ENCODE results near the gene ALS2.
"Not testable (repeated sequence)": the region's sequence is repeated elsewhere in the genome, so short reads cannot be mapped to it uniquely, and the experiment has no call there.

Gene ALS2

DNA sequence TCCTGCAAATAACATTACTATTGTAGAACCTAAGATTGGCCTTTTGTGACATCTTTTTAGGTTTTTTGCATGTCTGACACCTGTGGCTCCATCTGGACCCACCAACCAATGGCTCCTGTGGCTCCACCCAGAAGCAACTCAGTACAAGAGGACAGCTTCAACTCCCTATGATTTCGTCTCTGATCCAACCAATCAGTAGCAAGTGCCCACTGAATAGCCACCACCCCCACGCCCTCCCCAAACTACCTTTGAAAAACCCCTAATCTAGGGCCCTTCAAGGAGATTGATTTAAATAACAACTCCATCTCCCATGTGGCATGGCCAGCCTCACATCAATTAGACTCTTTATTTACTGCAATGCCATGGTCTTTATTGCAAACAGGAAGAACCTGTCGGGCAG, 105.9 kb downstream of the ALS2 start:
- DNase-seq (ENCODE audit: low read depth), result no peak

DNA sequence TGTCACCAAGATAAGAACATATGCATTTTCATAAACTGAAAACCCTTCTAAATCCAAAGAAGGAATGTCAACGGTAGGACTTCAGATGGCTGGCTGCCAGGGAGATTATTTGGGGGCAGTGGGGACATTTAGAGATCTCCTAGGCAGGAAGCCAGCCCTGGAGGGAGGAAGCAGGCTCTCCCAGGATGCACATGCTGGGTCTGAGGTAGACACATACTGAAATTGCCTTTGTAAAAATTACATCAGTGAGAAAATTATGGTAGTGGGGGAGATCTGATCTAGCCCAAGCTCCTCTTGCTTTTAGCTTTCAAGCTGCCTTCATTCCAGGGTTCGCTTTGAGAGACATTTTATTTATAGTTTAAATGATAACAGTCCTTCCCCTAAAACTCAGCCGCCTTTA, 106.4 kb downstream of the ALS2 start:
- no peak for DNase-seq (ENCODE audit: low read depth)

DNA sequence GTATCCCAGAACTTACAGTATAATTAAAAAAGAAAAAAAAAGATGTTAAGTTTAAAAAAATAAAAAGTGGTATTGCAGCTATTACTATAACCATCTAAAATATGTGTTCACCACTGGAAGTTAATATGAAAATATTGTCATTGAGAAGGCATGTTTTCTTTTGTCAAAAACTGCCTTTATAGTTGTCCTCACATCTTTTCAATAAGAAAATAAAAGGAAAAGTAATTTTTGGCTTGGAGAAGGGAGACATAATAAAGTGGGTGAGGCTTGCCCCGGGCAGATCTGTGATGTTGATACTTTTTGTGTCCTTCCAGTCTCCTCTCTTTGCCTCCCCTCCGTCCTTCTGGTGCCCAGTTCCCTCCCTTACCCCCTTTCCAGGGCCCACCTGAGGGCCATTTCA, 107.2 kb downstream of the ALS2 start:
- no peak for DNase-seq (ENCODE audit: low read depth)

DNA sequence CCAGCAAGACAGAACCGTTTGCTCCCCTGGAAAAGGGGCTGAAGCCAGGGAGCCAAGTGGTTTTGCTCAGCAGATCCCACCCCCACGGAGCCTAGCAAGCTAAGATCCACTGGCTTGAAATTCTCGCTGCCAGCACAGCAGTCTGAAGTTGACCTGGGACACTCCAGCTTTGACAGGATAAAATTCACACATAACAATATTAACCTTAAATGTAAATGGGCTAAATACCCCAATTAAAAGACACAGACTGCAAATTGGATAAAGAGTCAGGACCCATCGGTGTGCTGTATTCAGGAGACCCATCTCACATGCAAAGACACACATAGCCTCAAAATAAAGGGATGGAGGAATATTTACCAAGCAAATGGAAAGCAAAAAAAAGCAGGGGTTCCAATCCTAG, 109.5 kb downstream of the ALS2 start:
- DNase-seq (ENCODE audit: low read depth), result not testable (repeated sequence)

DNA sequence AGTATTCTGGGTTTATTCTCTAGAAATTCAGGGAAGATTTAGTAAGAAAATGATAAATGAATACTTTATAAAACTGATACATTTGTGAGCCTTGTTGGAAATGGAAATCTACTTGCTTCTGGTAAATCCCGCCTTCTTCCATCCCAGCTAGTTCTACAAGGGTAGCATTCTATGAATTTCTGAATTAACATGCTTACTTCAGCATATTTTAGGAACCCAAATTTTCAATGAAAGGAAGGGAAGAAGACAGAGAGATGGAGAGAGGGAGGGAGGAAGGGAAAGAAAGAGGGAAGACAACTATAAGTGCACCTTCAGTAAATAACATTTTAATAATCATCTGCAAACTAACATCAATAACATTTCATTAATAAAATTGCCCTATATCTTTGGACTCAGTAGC, 110.9 kb downstream of the ALS2 start:
- no peak for DNase-seq (ENCODE audit: low read depth)

DNA sequence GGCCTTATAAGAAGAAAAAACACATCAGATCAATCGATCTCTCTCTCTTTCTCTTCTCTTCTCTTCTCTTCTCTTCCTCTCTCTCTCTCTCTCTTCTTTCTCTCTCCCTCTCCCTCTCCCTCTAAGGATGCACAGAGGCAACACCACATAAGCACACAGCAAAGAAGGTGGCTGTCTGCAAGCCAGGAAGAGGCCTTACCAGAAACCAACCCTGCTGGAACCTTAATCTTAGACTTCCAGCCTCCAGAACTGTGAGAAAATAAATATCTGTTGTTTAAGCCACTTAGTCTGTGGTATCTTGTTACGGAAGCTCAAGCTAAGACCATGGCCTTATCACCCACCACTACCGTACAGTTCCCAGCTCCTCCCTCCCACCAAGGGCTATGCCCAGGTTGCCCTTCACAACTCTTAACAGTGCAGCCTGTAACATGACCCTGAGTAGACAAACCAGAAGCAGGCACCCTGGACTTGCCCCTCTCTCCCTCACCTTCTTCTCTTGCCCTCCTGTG, 112.3 kb downstream of the ALS2 start:
- DNase-seq (ENCODE audit: low read depth), result no peak

DNA sequence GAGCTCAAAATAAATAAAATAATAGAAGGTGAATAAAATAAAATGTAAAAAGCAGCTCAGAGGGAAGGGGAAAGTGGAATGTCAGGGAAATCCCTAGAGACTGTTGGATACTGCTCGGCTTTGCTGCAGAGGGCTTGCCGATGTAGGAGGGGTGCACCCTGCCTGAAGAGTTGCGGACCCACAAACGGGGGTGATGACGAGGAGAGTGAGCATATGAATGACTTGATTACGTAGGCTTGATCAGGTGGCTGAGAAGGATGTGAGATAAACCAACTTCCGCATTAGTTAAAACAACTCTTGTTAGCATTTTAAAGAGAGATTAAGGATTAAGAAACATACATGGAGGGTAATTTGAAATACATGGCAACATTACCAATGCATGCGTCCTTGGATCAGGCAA, 116.4 kb downstream of the ALS2 start:
- no peak for DNase-seq (ENCODE audit: low read depth)

DNA sequence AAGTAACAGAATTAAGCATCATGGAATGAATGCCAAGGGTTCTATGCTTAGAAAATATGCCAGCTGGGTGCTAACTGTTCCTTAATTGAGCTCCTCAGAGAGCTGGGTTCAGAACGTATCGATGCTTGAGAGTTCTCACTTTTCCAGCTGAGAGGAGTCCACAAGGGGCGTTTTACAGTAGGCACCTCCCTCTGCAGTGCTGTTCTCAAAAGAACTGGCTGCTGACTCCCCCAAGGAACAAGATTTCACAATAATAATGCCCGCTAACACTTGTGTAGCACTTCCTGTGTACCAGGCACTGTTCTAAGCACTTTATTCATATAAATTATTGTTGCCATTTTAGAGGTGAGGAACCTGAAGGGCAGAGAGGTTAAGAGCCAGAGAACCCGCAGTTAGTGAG, 119.4 kb downstream of the ALS2 start:
- no peak for DNase-seq (ENCODE audit: low read depth)

DNA sequence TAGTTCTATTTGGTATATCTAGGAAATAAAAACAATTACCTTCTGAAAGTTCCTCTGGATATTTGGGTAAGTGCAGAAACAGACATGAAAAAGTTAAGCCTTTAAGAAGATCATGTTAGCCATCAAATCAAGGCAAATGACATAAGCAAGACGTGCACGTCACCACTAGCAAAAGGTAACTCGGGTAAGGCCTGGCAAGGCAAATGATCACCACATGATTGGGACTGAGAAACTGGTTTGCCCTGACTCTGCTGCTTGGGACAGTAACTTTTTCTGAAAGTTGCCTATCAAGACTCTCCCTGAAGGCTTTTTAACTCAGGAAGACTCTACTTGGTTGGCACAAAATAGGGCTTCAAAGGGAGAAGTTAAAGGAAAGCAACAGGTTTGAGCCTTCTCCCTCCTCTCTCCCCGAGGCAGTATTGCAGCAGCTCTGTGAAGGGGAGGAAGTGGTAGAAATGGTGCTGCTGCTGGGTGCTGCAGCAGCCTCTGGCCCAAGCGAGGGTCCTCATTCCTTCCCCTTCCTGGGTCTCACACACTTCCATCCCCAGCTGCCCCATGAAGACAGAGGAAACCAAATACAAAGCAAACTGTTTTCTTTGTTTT, 120.3 kb downstream of the ALS2 start:
- no peak for DNase-seq (ENCODE audit: low read depth)

DNA sequence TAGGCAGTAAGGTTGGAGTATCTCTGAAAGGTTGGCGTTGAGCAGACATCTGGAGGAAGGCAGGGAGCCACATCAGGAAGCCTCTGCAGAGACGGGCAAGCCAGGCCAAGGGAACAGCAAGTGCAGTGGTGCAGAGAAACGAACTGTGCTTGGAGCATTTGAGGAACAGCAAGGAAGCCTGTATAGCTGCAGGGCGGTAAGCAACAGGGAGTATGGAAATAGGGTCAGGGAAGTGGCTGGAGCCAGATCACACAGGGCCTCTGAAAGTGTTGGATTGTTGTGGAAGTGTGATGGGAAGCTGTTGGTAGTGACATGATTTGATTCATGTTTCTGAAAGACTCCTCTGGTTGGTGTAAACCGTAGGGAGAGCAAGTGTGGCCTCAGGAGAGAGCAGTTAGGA, 124.0 kb downstream of the ALS2 start:
- DNase-seq (ENCODE audit: low read depth), result no peak

DNA sequence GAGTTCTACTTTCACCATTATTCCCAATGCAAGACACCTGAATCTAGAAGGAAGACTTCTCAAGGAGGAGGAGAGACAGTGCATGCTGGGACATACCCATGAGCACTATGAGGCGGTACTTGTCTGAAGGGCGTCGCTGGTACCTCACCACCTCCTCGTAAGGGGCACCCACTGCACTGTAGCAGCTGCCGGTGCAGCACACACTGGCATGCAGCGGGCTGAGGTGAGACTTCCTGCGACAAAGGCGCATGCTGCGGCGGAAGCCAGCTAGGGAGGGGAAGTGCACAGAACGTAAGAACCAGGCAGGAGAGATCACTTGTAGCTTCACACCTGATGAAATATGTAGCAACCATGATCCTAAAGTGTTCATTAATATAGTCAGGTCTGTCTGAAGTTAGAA, 124.6 kb downstream of the ALS2 start:
- DNase-seq (ENCODE audit: low read depth), result no peak

DNA sequence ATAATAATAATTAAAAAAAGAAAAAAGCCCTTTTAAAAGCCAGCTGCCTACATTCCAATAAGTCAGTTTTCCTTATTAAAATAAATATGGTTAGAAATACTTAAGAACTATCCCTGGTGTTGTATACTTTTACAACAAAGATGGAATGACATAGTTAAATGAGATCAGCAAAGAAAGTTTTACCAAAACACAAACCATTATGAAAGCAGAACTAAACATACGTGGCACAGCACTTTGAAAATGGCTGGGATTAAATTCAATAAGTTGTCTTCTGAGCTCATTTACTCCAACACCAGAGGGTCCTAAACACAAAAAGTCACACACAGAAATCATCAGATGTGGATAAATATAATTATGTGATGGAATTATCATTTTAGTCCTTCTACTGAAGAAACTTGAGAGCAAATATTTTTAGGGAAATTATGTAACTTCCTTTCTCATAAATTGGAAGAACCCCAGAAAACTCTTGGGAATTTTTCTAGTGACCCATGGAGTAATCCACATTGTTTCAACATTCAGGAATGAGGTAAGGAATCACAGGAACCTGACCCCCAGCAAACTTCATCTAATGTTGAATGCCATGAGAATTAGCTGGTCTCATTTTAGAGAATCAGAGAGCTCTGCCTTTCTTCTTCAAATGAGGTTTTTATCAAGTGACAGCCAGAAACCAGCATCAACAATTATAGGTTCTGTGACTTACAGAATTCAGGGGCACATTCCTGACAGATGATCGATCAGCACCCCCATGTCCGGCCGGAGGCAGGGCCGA, 125.9 kb downstream of the ALS2 start:
- no peak for DNase-seq (ENCODE audit: low read depth)

DNA sequence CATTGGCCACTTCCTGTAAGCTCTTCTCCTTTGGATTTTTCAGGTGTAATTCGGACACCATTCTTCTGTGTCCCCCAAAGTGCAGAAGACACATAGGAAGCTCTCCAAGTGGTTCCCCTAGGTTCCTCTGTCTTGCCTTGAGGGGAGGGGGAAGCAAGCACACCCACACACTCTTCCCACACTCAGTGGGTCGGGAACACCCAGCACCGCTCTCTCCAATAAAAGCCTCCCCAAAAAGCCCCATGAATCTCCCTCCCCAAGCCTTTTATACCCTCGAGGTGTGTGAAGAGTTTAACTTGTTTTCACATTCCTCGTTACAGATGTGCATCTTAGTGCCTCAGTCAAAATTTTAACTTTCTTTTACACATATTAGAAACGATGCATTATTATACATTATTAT, 127.5 kb downstream of the ALS2 start:
- no peak for DNase-seq (ENCODE audit: low read depth)
